Astrocyte of the spinal cord (primary cell): ENCODE measurements around the gene IGSF8.

Experiments
- DNase-seq: peaks from one replicate; pipeline ENCODE4 v3.0.0; 2011; ENCODE audit warnings: low read depth, low spot score
- H3K4me3 ChIP-seq: 2 replicates; pipeline ENCODE4 v1.5.1; 2011; ENCODE audit warnings: low read depth, mild to moderate bottlenecking, low read length, moderate library complexity
- CTCF ChIP-seq: IDR thresholded peaks from 2 replicates; pipeline ENCODE4 v1.5.1; 2012; ENCODE audit warnings: low read depth, mild to moderate bottlenecking, low read length, inconsistent platforms
- in situ Hi-C: cut with HindIII; loops from 2 replicates; pipeline ENCODE4 v1.10.0; 2017; ENCODE audit warnings: low sequenced_read_pairs

IGSF8 gene

GRCh38 chr1:160091666-160092223, 6.7 kb downstream of the IGSF8 start:
- no peak for TF ChIP-seq CTCF
- no peak overlapping the region for H3K4me3 ChIP-seq
- in situ Hi-C loops: no loop called here
- DNase-seq: no peak

GRCh38 chr1:160090760-160091159, 7.7 kb downstream of the IGSF8 start:
- no peak for DNase-seq
- in situ Hi-C loops: no loop called here
- TF ChIP-seq CTCF: no peak
- no peak overlapping the region for H3K4me3 ChIP-seq

- no peak overlapping the region for H3K4me3 ChIP-seq
- in situ Hi-C loops: no loop called here
- DNase-seq: no peak
- no peak for TF ChIP-seq CTCF
Observed at GRCh38 chr1:160089883-160090282, 8.5 kb downstream of the IGSF8 start.

- no peak overlapping the region for H3K4me3 ChIP-seq
- in situ Hi-C loops: no loop called here
- DNase-seq: no peak
- no peak for TF ChIP-seq CTCF
Observed at GRCh38 chr1:160087118-160087662, 11.2 kb downstream of the IGSF8 start.

- no peak overlapping the region for H3K4me3 ChIP-seq
- DNase-seq: no peak
- in situ Hi-C loops: no loop called here
- TF ChIP-seq CTCF: no peak
Observed at GRCh38 chr1:160086456-160086892, 11.9 kb downstream of the IGSF8 start.

- no peak overlapping the region for H3K4me3 ChIP-seq
- DNase-seq: peak; percentile 70
- in situ Hi-C loops: no loop called here
- peak; percentile 95 for TF ChIP-seq CTCF
Observed at GRCh38 chr1:160085686-160086455, 12.5 kb downstream of the IGSF8 start.
